HCT116 (cell line): ENCODE measurements around the gene OLIG3. TPM values are rescaled to one million over a fixed set of nuclear protein-coding genes. Genes with fewer than 3 reads are reported as not detected.

Source experiments
- ATAC-seq: fragments of 200-7000 bp; cut with Tn5 transposase; 2 replicates; pipeline ENCODE4 v1.9.1; 2020; ENCODE audit warnings: mild to moderate bottlenecking, moderate library complexity
- BruUV-seq: library from RNA; stranded (reverse); fragments of 400-500 nt; replicated peaks from 2 replicates; lab custom pipeline; 2021; lab: Mats Ljungman, UMichigan
- CTCF ChIA-PET: fragments of 300-600 bp; sonication (Branson Sonifier 250); formaldehyde crosslinking; loops from one replicate; lab custom pipeline; 2021; ENCODE audit warnings: antibody characterized with exemption; lab: Charles Lee
- POLR2A ChIA-PET: fragments of 300-600, 350-600 bp; sonication (Branson Sonifier 250); formaldehyde crosslinking; loops from one replicate; lab custom pipeline; 2021; ENCODE audit warnings: antibody characterized with exemption; lab: Charles Lee
- RAD21 ChIA-PET, 2 experiments: fragments of 300-600 bp; sonication (Branson Sonifier 250); formaldehyde crosslinking; loops; one replicate each; lab custom pipeline; 2023; ENCODE audit warnings: low total read pairs in 2 of 2; ENCODE audit not compliant: uncharacterized antibody in 2 of 2, unreplicated experiment in 2 of 2, low non-redundant PET in 1 of 2; lab: Charles Lee
- DNase-seq: peaks from one replicate; pipeline ENCODE4 v3.0.0-alpha.2; 2010; ENCODE audit warnings: low read depth, low spot score
- H2AFZ ChIP-seq: fragments of 200-600 bp; shearing (Covaris generic), sonication (generic); 2 replicates; pipeline ENCODE4 v1.6.1; 2017; ENCODE audit warnings: low read depth, mixed run types, mixed read lengths, antibody characterized with exemption, low read length; ENCODE audit not compliant: poor library complexity, severe bottlenecking
- H3K27ac ChIP-seq: 2 replicates; pipeline ENCODE4 v1.5.1; 2012; ENCODE audit warnings: low read depth, low read length
- H3K27me3 ChIP-seq: fragments of 200-600 bp; sonication (generic); 2 replicates; pipeline ENCODE4 v1.6.1; 2016; ENCODE audit warnings: mixed run types, low read length, mixed read lengths; ENCODE audit not compliant: insufficient read depth
- H3K36me3 ChIP-seq, 2 experiments: fragments of 200-500 bp in 1 of 2; fragments of 200-600 bp in 1 of 2; sonication (Bioruptor generic) in 1 of 2; sonication (generic) in 1 of 2; 2 replicates each; pipeline versions ENCODE4 v1.5.1 to v1.6.1; 2014 to 2016; ENCODE audit warnings: low read length in 2 of 2, inconsistent platforms in 1 of 2, mixed read lengths in 1 of 2, mixed run types in 1 of 2; ENCODE audit not compliant: insufficient read depth in 2 of 2, control insufficient read depth in 1 of 2
- H3K4me1 ChIP-seq, 2 experiments: fragments of 200-600 bp in 1 of 2; sonication (generic) in 1 of 2; 2 replicates each; pipeline versions ENCODE4 v1.5.1 to v1.6.1; 2012 to 2017; ENCODE audit warnings: low read length in 2 of 2, inconsistent platforms in 1 of 2, mild to moderate bottlenecking in 1 of 2, mixed read lengths in 1 of 2, mixed run types in 1 of 2, moderate library complexity in 1 of 2; ENCODE audit not compliant: insufficient read depth in 2 of 2, control insufficient read depth in 1 of 2
- H3K4me2 ChIP-seq: fragments of 200-600 bp; sonication (generic); 2 replicates; pipeline ENCODE4 v1.6.1; 2017; ENCODE audit warnings: mixed run types, low read length, mixed read lengths
- H3K4me3 ChIP-seq, 2 experiments: fragments of 200-600 bp in 1 of 2; sonication (generic) in 1 of 2; replicated peaks in 1 of 2; 2 replicates each; pipeline ENCODE4 v1.5.1; 2011 to 2016; ENCODE audit warnings: low read length in 2 of 2, control low read depth in 1 of 2, low read depth in 1 of 2, mild to moderate bottlenecking in 1 of 2, mixed read lengths in 1 of 2, mixed run types in 1 of 2
- H3K79me2 ChIP-seq: fragments of 200-600 bp; sonication (generic); 2 replicates; pipeline ENCODE4 v1.6.1; 2017; ENCODE audit warnings: mild to moderate bottlenecking, mixed run types, low read length, moderate library complexity, mixed read lengths; ENCODE audit not compliant: insufficient read depth
- H3K9ac ChIP-seq: fragments of 200-600 bp; sonication (generic); 2 replicates; pipeline ENCODE4 v1.6.1; 2016; ENCODE audit warnings: low read length, mixed read lengths
- H3K9me2 ChIP-seq: fragments of 200-600 bp; sonication (generic), shearing (Covaris generic); 2 replicates; pipeline ENCODE4 v1.6.1; 2017; ENCODE audit warnings: mixed run types, mild to moderate bottlenecking, moderate library complexity; ENCODE audit not compliant: insufficient read depth
- H3K9me3 ChIP-seq, 2 experiments: fragments of 200-500 bp in 1 of 2; fragments of 200-600 bp in 1 of 2; sonication (Bioruptor generic) in 1 of 2; sonication (generic) in 1 of 2; 2 replicates each; pipeline ENCODE4 v1.6.1; 2014 to 2017; ENCODE audit warnings: low read length in 2 of 2, mixed read lengths in 2 of 2, inconsistent platforms in 1 of 2, low read depth in 1 of 2, mild to moderate bottlenecking in 1 of 2, mixed run types in 1 of 2, moderate library complexity in 1 of 2; ENCODE audit not compliant: control insufficient read depth in 1 of 2, insufficient read depth in 1 of 2
- H4K20me1 ChIP-seq: fragments of 200-600 bp; sonication (generic), shearing (Covaris generic); 2 replicates; pipeline ENCODE4 v1.6.1; 2017; ENCODE audit warnings: mixed run types, mild to moderate bottlenecking, moderate library complexity; ENCODE audit not compliant: insufficient read depth
- ATF3 ChIP-seq: IDR thresholded peaks from 2 replicates; pipeline ENCODE4 v1.6.1; 2012
- CEBPB ChIP-seq: IDR thresholded peaks from 2 replicates; pipeline ENCODE4 v1.6.1; 2012; ENCODE audit warnings: low read depth
- ELF1 ChIP-seq: IDR thresholded peaks from 2 replicates; pipeline ENCODE4 v1.6.1; 2012; ENCODE audit warnings: low read depth, borderline replicate concordance
- EZH2 ChIP-seq: fragments of 200-600 bp; sonication (generic); IDR thresholded peaks from 2 replicates; pipeline ENCODE4 v1.6.1; 2017; ENCODE audit warnings: antibody characterized with exemption, mixed run types
- EZH2phosphoT487 ChIP-seq: fragments of 200-600 bp; IDR thresholded peaks from 2 replicates; pipeline ENCODE4 v1.6.1; 2018; ENCODE audit warnings: antibody characterized with exemption, borderline replicate concordance
- FOSL1 ChIP-seq: IDR thresholded peaks from 2 replicates; pipeline ENCODE4 v1.6.1; 2012; ENCODE audit warnings: low read depth
- JUND ChIP-seq: IDR thresholded peaks from 2 replicates; pipeline ENCODE4 v1.6.1; 2012
- MAX ChIP-seq: IDR thresholded peaks from 2 replicates; pipeline ENCODE4 v1.6.1; 2012
- POLR2AphosphoS5 ChIP-seq: IDR thresholded peaks from 2 replicates; pipeline ENCODE4 v1.6.1; 2011; ENCODE audit warnings: mild to moderate bottlenecking, low read depth, low read length, moderate library complexity
- REST ChIP-seq: IDR thresholded peaks from 2 replicates; pipeline ENCODE4 v1.6.1; 2012; ENCODE audit warnings: low read depth
- SIN3A ChIP-seq: IDR thresholded peaks from 2 replicates; pipeline ENCODE4 v1.6.1; 2012; ENCODE audit warnings: low read depth
- SP1 ChIP-seq: IDR thresholded peaks from 2 replicates; pipeline ENCODE4 v1.6.1; 2012; ENCODE audit warnings: low read depth
- TCF7L2 ChIP-seq: IDR thresholded peaks from 2 replicates; pipeline ENCODE4 v1.7.0; 2011; ENCODE audit warnings: borderline replicate concordance, inconsistent platforms; ENCODE audit not compliant: insufficient read depth, insufficient read length; ENCODE audit errors: extremely low read depth
- ZBTB33 ChIP-seq: IDR thresholded peaks from 2 replicates; pipeline ENCODE4 v1.6.1; 2011; ENCODE audit warnings: mild to moderate bottlenecking, low read length, moderate library complexity; ENCODE audit not compliant: insufficient replicate concordance; ENCODE audit errors: extremely low read depth
- ZFX ChIP-seq: fragments of 450-650 bp; IDR thresholded peaks from 2 replicates; pipeline ENCODE4 v1.6.1; 2017
- intact Hi-C: fragments of 100-400 bp; cut with micrococcal nuclease; formaldehyde crosslinking; loops from 2 replicates; pipeline ENCODE4 v1.10.0; 2022
- total RNA-seq: library from RNA; stranded (reverse); gene quantifications from one replicate; pipeline ENCODE4 v1.2.1, GENCODE V29; 2021; ENCODE audit not compliant: unreplicated experiment

Gene OLIG3
- total RNA-seq, 1 experiment from 2014 or later, result not detected

GRCh38 chr6:137487181-137487868 is 6.9 kb downstream of the OLIG3 start:
- TF ChIP-seq ELF1 (no peak), ZBTB33 (no peak), JUND (no peak), FOSL1 (no peak), REST (no peak), EZH2 (no peak), ZFX (no peak), SP1 (no peak), TCF7L2 (no peak), CEBPB (no peak), EZH2phosphoT487 (no peak), MAX (no peak), ATF3 (no peak), POLR2AphosphoS5 (no peak), SIN3A (no peak)
- no peak overlapping the region for H3K27ac ChIP-seq
- H3K9ac ChIP-seq, result no peak overlapping the region
- no peak for DNase-seq
- H3K9me3 ChIP-seq, result no peaks in the 10 kb centered on the region
- no peaks in the 10 kb centered on the region for H3K79me2 ChIP-seq
- ChIA-PET CTCF (no interaction called here), RAD21 (no interaction called here), POLR2A (no interaction called here)
- H3K4me2 ChIP-seq, result no peak overlapping the region
- H3K27me3 ChIP-seq, result peaks cover 10% of the 10 kb centered on the region; the same call in 1 of the 2 replicates
- BruUV-seq, result no TSS peak
- H3K36me3 ChIP-seq, result no peaks in the 10 kb centered on the region
- intact Hi-C loops, result no loop called here
- H3K9me2 ChIP-seq, result no peaks in the 10 kb centered on the region
- H2AFZ ChIP-seq, result no peak overlapping the region
- ATAC-seq, result no peak
- no peak overlapping the region for H3K4me3 ChIP-seq
- H3K4me1 ChIP-seq, result no peaks in the 10 kb centered on the region
- no peaks in the 10 kb centered on the region for H4K20me1 ChIP-seq
